GM21528 (cell line): ENCODE data around the gene CNGA3.

Experiments
- ATAC-seq: cut with Tn5 transposase; IDR thresholded peaks from one replicate; pipeline ENCODE4 v1.9.1; 2021; ENCODE audit warnings: mild to moderate bottlenecking, moderate library complexity; ENCODE audit not compliant: unreplicated experiment, low FRiP score

Gene CNGA3

DNA sequence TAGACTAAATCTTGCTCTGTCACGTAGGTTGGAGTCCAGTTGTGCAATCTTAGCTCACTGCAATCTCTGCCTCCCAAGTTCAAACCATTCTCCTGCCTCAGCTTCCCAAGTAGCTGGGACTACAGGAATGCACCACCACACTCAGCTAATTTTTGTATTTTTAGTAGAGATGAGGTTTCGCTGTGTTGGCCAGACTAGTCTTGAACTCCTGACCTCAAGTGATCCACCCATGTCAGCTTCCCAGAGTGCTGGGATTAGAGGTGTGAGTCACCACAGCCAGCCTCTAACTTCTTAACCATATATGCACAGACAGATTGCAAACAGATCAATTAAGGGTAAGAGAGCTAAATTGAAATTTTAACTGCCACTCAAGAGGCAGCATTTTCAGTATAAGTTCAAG, 22.1 kb upstream of the CNGA3 start:
- ATAC-seq = no peak

DNA sequence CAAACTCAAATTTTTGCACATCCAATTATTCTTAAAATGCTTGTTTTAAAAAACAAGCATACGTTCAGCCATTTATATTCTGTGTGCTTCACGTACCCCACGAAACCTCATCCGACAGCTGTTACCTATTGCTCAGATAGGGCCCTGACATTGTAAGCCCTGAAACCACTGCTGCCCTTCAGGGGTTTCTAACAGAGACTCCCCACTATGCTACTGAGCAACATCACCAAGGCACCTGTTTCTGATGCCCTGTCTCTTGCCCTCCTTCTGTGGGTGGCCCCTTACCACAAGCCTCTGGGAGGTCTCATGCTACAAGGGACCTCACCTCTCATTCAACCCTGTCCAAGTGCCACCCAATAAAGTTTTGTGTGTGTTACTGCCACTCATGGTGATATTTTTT, 18.5 kb upstream of the CNGA3 start:
- no peak for ATAC-seq

DNA sequence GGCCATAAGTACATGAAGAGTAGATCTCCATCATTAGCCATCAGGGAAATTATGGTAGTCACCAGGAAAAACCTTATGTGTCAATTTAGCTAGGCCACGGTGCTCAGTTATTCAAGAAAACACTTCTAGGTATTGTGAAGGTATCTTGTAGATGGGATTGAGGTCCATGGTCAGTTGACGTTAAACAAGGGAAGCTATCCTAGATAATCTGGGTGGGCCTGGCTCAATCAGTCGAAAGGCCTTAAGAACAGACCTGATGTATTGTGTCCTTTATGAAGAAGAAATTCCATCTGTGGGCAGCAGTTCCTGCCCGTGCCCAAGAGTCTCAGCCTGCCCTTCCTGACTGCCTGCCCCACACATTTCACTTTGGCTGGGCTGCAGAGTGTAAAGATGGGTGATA, 16.7 kb upstream of the CNGA3 start:
- ATAC-seq = no peak

DNA sequence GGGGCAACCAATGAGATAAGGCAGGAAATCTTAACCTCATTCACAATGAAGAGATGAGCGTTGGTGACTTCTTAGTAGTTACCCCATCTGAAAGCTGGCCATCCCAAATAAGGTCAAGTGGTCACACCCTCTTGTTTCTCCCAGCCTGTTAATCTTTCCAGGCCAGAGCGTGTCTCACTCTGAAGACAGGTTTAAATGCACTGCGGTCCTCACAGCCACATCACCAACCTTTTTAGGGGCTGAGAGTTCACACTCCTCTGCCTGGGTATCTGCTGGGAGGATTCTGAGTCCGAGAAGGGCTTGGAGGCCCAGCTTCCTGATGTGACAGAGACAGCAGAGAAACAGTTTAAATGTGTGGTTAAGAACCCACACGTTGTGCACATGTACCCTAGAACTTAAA, 13.3 kb upstream of the CNGA3 start:
- ATAC-seq = no peak

DNA sequence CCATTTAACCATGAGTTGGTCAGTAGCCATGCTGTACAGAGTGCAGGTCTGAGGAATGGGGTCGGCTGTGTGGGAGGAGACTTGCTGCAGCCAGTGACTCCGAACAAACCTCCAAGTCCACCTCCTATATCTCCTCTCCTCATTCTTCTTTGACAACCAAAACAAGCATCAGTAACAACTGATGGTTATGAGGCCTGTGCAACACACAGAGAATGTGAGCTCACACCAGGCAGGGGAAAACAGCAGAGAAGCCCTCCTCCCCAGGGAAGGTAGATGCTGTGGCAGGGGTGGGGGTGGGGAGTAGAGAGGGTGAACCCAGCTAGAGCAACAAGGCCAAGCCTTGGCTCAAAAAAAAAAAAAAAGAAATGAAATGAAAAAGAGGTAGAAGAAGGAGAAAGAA, 12.3 kb upstream of the CNGA3 start:
- no peak for ATAC-seq

DNA sequence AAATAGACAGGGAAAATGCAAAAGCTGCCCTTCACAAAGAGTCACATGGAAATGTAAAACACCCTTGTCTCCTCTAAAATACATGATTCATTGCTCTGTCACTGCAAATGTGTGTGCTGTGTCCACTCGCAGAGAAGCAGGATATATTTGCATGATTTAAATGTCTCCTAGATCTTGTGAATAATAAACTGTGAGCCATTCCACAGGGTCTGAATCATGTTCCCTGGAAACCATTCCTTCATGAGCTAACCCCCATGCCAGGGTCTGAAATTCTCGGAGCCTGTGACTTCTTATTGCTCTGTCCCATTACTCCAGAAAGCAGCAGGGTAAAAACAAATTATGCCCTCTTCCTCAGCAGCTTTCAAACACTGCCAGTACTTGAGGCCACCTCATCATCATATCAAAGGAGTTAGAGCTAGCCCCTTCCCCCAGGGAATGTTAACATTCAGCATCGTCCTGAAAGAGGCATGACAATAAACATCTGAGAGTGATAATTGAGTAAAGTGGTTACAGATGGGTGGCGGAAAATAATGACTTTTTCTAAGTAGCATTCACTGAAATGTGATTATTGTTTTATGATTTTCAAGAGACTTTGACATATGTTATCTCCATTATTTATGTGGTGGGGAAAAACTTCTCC, 11.7 kb upstream of the CNGA3 start:
- no peak for ATAC-seq

DNA sequence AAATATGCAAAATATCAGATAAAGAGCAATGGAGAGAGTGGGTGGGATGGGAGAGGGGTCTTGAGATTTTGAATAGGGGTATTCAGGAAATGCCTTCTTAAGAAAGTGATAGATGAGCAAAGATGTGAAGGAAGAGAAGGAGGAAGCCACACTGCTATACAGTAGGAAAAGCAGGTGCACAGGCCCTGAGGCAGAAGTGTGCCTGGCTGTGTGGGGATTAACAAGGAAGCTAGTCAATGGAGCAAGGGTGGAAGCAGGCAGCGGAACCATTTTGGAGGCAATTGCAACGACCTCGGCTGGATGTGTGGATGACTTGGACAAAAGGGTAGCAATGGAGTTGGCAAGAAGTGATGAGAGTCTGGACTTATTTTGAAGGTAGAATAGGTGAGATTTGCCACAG, 11.0 kb upstream of the CNGA3 start:
- ATAC-seq = no peak

DNA sequence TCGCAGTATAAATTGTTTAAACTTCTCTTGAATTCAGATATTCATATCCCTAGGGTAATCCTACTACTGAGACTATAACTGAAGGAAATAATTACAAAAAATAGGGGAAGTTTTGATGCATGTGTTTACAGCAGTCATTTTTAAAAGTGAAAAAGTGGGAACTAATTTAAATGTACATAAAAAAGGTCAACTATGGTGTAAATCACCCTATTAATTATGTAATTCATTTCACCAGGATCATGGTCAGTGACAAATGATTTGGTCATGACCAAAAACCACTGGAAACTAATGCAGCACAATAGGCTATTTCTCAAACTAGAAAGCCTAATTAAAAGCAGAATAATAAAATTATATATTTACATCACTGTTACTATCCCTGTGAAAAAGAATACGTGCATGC, 5.0 kb upstream of the CNGA3 start:
- no peak for ATAC-seq

DNA sequence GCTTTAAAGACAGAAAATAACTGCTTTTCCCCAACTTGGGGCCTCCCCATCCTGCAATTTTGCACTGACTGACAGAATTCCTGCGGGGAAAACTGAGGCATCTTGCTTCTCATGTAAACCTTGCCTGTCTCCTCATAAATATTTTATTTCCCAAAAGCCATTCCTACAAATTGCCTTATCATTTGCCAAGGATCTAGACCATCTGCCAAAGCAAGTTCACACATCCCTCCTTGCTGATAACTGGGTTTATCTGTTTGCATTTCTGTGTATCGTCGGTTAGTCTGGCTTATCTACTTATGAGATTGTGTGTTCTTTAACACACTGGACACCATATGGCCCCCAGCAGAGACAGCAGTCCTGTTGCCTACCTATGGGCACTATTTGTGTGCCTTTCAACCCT, 3.0 kb upstream of the CNGA3 start:
- no peak for ATAC-seq

DNA sequence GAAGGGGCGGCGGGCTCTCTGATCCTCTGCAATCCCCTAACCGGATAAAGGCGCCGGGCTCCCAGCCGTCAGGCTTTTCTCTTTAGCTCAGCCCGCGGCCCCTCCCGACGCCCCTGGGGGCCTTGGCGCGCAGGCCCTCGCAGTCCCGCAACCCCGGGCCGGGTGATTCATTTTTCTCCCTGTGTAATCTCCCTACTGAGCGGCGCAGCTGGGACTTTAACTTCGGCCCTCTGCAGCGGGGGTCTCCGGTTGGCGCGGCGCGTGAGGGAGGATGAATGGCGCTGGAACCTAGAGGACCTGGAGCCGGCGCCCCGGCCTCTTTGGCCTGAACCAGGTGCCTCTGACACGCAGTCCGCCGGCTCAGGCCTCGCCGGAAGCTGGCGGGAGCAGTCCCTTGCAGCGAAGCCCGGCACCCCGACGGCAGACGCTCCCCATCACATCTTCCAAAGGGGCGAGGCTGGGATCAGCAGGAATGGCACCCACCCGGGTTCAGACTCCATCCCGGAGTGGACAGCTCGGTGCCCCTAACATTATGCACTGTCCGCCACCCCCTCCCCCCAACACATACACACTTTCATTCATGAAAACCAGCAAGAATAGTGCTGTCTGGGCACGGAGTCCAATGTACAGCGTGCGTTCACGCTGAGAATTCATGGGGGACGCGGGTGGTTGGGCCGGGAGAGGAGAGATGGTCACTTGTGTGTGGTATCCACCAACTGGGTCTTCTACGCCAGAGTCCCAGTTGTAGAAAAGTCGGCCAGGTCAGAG, 1.2 kb downstream of the CNGA3 start:
- no peak for ATAC-seq

DNA sequence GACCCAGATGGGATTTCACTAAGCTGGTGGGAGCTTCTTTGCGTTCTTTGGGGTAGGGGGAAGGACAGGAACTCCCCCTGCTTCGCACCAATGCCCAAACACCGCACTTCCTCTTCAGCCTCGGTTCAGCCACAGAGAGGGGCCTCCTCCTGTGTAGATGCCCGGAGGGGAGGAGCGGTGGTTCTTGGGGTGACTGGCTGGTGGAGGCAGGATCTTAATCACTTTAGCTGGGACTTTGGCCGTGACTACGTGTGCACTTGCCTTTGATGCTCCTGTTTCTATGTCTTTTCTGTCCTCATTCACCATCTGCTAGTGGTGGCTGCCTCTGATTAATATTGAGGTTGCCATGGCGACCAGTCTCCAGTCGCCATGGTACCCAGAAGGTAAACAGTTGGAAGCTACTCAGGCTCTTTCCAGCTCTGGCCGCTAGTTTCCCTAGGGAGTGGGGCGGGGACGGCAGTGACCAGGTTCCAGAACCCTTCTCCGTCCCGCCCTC, 1.9 kb downstream of the CNGA3 start:
- no peak for ATAC-seq

DNA sequence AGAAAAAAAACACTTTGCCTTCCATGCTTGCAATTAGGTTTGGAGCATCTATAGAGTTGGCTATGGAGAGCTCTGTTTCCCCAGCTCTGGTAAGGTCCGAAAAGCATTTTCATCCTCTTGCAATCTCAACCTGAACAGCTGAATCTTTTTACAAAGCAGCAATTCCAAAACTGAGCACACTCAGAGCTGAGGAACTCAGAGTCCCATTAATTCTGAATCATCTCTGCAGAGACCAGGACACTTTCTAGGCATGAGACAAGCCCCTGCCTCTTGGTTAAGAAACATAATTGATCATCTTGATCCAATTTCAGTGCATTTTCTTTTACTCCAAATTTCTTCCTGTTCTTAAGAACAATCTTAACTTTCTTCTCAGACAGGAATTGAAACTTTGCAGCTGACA, 4.2 kb downstream of the CNGA3 start:
- no peak for ATAC-seq

DNA sequence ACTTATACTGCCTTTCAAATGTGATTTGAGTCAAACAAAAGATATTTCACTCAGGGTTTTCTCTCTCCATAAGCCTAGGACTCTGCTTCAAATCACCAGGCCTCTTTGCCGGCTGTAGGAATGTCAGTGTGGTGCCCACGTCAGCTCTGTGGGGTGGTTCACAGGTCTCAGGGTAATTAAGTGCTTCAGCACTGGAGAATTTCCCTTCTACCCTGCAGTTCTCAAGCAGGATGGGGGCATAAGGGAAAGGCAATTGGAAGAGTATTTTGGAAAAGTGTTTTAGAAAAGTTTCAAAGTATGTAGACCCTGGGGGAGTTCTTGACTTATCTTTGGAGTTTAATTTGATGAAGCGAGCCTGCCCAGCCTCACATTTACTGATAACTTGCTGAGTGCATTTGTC, 9.6 kb downstream of the CNGA3 start:
- no peak for ATAC-seq

DNA sequence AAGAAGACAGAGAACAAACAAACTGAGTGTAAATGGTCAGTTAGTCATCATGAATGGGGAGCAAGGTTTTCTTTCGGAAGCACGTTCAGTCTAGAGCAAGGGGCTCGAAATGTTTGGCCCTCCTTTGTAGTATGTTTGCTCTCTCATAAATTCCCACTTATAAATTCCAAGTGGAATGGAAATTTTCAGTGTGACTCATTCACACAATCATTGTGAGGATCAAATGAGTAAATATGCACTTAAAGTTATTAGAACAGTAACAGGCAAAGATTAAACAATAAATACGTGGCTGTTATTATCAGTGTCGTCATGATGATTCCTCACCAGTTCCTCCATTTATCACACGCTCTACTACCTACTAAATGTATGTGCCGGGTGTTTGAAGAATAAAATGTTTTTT, 10.5 kb downstream of the CNGA3 start:
- ATAC-seq = no peak

DNA sequence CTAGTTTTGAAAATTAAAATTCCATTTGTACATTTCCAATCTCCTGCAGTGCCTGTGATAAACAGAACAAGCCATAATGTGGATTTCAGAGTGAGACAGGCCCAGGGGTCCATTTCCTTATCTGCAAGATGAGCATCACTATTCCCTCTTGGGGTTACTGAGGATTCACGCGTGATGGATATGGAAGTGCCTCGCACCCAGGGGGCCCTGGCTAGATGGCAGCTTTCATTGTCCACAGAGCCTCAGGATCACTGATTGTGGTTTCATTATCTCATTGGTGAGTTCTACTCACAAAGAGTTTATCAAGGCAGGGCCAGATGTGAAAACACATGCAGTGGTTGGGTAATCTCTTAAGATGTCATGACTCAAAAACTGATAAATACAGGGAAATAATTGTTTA, 11.6 kb downstream of the CNGA3 start:
- ATAC-seq = no peak

DNA sequence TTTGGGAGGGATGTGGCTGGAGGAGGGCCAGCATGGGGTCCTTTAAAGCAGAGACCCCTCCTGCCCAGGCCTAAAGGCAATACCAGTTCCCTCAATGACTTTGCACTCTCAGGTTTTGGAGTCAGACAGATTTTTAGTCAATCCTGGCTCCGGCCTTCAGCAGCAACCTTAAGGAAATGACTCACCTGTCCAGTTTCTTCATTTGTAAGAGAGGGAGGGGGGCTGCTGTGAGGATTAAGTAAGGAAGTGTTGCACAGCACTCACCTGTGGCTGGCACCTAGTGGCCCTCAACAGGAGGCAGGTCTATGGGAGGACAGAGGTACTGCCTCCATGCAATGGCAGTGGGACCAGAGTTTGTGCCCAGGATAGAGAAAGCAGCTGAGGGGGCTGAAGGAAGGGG, 13.7 kb downstream of the CNGA3 start:
- no peak for ATAC-seq

DNA sequence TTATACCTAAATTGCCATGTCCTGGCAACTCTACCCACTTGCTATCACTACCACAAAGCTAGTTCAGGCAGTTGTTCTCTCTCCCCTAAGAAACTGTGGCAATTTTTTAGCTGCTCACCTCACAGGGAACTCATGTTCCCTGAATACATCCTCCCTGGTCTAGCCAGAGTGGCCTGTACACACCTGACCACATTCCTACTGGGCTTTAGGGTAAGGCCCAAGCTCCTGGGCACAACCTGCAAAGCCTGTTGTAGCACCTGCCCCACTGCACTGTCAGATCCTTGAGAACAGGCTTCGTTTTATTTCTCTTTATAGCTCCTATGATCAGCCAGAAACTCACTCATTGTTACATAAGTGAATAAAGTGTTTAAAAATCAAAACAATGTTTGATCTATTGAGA, 21.5 kb downstream of the CNGA3 start:
- no peak for ATAC-seq

DNA sequence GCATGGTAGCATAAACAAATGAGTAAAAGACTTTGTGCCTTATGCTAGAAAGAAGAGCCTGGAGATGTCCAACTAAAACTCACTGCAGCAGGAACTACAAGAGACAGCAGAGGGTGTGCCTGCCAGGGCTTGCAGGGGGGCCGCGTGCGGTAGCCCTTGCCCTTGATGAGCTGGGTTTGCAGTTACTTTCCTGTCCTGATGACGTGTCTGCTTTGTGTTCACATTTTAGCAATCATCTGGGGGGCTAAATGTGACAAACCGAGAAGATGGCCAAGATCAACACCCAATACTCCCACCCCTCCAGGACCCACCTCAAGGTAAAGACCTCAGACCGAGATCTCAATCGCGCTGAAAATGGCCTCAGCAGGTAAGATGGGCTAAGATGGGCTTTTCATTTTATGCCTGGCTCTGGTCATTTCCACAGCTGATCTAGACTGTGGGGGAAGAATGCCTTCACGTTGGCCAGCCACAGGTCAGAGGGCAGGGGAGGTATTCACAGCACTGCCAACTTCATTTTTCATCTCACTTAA, 23.5 kb downstream of the CNGA3 start:
- no peak for ATAC-seq

DNA sequence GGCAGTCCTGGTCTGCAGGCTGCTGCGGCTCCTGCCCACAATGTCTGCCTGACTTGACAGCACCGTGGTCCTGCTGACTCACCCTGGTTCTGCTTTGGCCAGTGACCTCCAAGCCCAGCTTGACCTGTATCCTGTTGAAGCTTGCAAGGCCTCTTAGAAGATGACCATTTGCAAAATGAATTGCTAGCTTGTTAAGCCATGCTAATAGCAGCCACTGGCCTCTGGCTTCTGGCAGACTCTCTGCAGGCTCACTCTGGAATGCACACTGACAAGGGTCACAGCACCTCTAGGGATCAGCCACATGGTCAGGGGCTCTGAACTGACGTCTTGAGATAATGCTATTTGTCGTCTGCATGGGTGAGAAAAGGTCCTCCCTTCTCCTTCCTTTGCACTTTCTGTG, 25.9 kb downstream of the CNGA3 start:
- no peak for ATAC-seq

DNA sequence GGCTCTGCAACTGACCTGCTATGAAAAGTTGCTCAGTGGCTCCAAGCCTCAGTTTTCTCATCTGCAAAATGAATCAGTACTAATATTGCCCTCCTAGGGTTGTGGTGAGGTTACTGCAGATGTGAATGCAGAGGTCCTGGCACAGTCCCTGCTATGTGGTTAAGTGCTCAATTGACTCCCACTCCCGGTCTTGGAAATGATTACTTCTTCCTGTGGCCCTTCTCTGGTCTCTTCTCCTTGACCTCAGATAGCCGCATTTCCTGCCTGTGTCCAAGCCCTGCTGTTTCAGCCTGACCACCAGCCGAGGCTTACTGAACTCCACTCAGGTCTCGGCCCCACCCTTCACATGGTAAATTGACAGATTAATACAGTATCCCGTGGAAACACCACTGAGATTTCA, 26.3 kb downstream of the CNGA3 start:
- no peak for ATAC-seq

DNA sequence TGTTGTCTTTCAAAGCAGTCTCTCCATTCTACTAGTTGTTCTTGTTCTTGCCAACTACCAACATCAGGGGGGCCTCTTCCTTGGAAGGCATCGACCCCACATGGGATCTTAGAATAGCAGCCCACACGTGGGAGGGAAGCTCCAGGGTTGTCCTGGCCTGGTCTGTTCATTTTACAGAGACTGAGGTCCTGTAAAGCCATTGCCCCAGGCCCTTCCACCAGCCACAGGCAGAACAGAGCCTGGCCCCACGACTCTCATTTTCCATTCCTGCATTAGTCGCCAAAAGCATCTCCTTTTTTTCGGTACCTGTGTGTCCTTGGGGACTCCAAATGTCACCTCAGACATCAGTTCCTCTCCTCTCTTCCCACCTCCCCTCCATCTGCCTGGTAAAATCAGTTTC, 28.0 kb downstream of the CNGA3 start:
- no peak for ATAC-seq

DNA sequence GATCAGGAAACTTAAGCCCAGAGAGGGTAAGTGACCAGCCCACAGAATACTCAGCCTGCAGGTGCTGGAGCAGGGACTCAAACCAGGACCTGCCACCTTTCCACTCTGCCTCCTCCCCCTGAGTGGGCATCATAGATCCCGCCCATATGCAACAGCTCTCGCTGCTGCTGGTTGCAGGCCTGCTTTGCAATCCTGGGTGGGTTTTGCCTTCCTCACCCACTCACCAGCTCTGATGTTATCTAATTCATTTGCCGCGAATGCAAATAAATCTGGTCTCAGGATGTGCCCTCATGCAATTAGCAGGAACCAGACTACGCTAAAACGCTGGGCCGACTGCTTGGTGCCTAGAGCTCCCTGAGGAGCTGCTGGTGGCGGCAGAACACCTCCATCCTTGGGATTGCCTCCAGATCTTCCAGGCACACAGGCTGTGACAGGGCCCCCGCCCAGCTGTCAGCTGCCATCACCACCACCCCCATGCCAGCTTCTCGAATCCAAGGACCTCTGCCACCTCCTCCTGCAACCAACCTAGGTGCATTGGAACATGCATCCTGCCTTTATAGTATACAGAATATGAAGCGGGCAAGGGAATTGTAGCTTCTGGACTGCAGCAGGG, 28.8 kb downstream of the CNGA3 start:
- ATAC-seq = no peak
